H1 (cell line): ENCODE data around the gene FAM241A. TPM values are rescaled to one million over a fixed set of nuclear protein-coding genes. Genes with fewer than 3 reads are reported as not detected.

Source experiments
- CBX8 ChIP-seq: fragments of 300-800, 300-1000 bp; sonication (generic); IDR thresholded peaks from 2 replicates; pipeline ENCODE4 v1.7.1; 2016; ENCODE audit warnings: low read depth, low read length, borderline replicate concordance
- KDM4A ChIP-seq: IDR thresholded peaks from one replicate; pipeline ENCODE4 v1.7.1; 2012; ENCODE audit warnings: low read depth, mild to moderate bottlenecking, moderate library complexity, low read length, inconsistent platforms; ENCODE audit not compliant: severe bottlenecking
- POLR2AphosphoS5 ChIP-seq: IDR thresholded peaks from 2 replicates; pipeline ENCODE4 v1.6.1; 2011; ENCODE audit warnings: low read depth, low read length
- RNF2 ChIP-seq: fragments of 200-900, 300-1000 bp; sonication (generic); IDR thresholded peaks from 2 replicates; pipeline ENCODE4 v1.7.1; 2016; ENCODE audit warnings: borderline replicate concordance, low read depth, mild to moderate bottlenecking, antibody characterized with exemption, low read length; ENCODE audit not compliant: poor library complexity, severe bottlenecking; ENCODE audit errors: missing control alignments
- SIRT6 ChIP-seq: IDR thresholded peaks from one replicate; pipeline ENCODE4 v1.7.1; 2012; ENCODE audit warnings: low read length, inconsistent platforms
- SP1 ChIP-seq: IDR thresholded peaks from 2 replicates; pipeline ENCODE4 v1.6.1; 2011; ENCODE audit warnings: low read depth, low read length
- SP4 ChIP-seq: IDR thresholded peaks from 2 replicates; pipeline ENCODE4 v1.6.1; 2012; ENCODE audit warnings: low read length, inconsistent platforms
- polyA plus RNA-seq, 7 experiments: library from polyadenylated mRNA; depleted of rRNA in 3 of 7; stranded (reverse) in 5 of 7; unstranded in 2 of 7; fragments of >200 nt in 5 of 7; fragments of 200-250 nt in 2 of 7; gene quantifications; 1 replicate in 5 of 7; 2 replicates in 1 of 7; 4 replicates in 1 of 7; pipeline versions ENCODE4 v1.2.1 to v1.2.3, GENCODE V29; 2011 to 2013; ENCODE audit warnings: missing spikeins in 2 of 7, mixed read lengths in 2 of 7
- total RNA-seq: library from RNA; stranded (reverse); fragmentation: NEBNext Ultra II Directional; extraction: Animal tissue kit (Norgen Biotek cat#: 25700); gene quantifications from 2 replicates; pipeline ENCODE4 v1.2.1, GENCODE V29; 2021

The FAM241A gene
- total and polyA plus RNA-seq, 2 of the 8 experiments (the other 6 are each of a cell fraction or from before 2014, with no cell fraction given) = 0.20 to 0.73 TPM

DNA sequence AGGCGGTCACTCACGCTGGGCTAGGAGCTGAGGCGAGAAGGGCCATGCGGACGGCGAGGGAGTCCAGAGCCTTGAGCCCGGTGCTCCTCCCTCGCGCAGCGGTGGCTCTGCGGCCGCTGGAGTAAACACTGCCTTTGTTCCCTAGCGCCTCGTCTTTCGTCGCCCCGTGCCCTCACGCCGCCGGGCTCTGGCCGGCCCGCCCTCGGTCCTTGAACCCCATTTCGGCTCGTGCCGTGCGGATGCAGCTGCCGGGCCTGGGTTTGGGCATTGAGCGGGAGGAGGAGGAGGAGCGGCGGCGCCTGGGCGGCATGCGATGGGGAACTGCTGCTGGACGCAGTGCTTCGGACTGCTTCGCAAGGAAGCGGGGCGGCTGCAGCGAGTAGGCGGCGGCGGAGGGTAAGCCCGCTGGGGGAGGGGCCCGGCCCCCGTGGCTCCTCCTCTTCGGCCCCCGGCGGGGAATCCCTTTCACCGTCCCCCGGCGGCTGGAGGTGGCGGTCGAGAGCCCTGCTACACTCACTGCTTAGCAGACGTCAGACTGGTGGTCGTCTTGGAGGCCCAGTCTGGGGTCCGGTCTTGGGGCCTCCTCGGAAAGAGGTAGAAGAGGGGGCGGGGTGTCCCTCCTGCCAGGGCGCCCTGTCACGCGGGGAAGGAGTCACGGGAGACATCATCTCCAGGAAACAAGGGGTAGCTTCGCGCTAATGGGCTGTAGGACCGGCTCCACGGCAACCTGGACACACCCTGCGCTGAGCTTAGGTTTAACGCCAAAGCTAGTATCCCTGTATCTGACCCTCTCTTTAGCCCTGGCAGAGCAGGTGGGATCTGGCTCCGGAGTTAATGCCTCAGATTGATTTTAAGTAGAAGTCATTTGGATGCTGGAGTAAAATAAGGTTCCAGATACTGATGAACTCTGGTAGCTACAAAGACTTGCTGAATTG, 86.8 kb downstream of the FAM241A start, which contains the start of gene AP1AR (continued):
- no peak for TF ChIP-seq SP4
- TF ChIP-seq CBX8 = no peak
- TF ChIP-seq SIRT6 = no peak
- no peak for TF ChIP-seq RNF2
- TF ChIP-seq POLR2AphosphoS5 = peak; percentile 98
- TF ChIP-seq KDM4A = peak; percentile 99
- TF ChIP-seq SP1 = no peak
